Measurements from ENCODE around the gene CRABP2.

GRCh38 chr1:156705918-156706656 lies 704 bp upstream of the CRABP2 start:
- TF ChIP-seq POLR2A (IDR thresholded peaks at IDR 0.05; ENCODE audit: low read depth, low read length) (peak; percentile 11; the same call in 1 of the 2 replicates), HDAC2 (IDR thresholded peaks at IDR 0.05) (no peak), TAF1 (IDR thresholded peaks at IDR 0.05; ENCODE audit: borderline replicate concordance, low read depth, low read length) (no peak)

Measured in GM12878 (cell line).